HFF-Myc (cell line): ENCODE results near the gene MAP3K5.
"Not testable (repeated sequence)": the region's sequence is repeated elsewhere in the genome, so short reads cannot be mapped to it uniquely, and the experiment has no call there.

Experiments used
- DNase-seq: peaks from one replicate; pipeline ENCODE4 v3.0.0-alpha.2; 2011; ENCODE audit warnings: low read depth; ENCODE audit errors: extremely low read depth
- H3K4me3 ChIP-seq: replicated peaks from 2 replicates; pipeline ENCODE4 v1.5.1; 2011; ENCODE audit warnings: low read depth, mild to moderate bottlenecking, control low read depth, low read length
- CTCF ChIP-seq: IDR thresholded peaks from 2 replicates; pipeline ENCODE4 v1.5.1; 2012; ENCODE audit warnings: mild to moderate bottlenecking, low read depth, low read length, control low read depth; ENCODE audit errors: missing control alignments

Gene MAP3K5

GRCh38 chr6:136591617-136592016 lies 200.7 kb downstream of the MAP3K5 start:
- no peak for TF ChIP-seq CTCF
- H3K4me3 ChIP-seq: no peak overlapping the region

GRCh38 chr6:136590846-136591245 lies 201.4 kb downstream of the MAP3K5 start:
- DNase-seq, H3K4me3 ChIP-seq: not testable (repeated sequence)

More at GRCh38 chr6:136591617-136592016, 200.7 kb downstream of the MAP3K5 start:
- no peak for DNase-seq

- H3K4me3 ChIP-seq: no peak overlapping the region
- TF ChIP-seq CTCF: no peak
- no peak for DNase-seq
Measured at GRCh38 chr6:136587527-136587926, 204.8 kb downstream of the MAP3K5 start.

GRCh38 chr6:136586295-136586694 lies 206.0 kb downstream of the MAP3K5 start:
- TF ChIP-seq CTCF: no peak
- H3K4me3 ChIP-seq: no peak overlapping the region
- DNase-seq: no peak

- not testable (repeated sequence) for DNase-seq, H3K4me3 ChIP-seq
Measured at GRCh38 chr6:136585523-136585922, 206.8 kb downstream of the MAP3K5 start.

GRCh38 chr6:136584290-136584689 lies 208.0 kb downstream of the MAP3K5 start:
- DNase-seq, H3K4me3 ChIP-seq: not testable (repeated sequence)

GRCh38 chr6:136582711-136583471 lies 209.4 kb downstream of the MAP3K5 start:
- no peak for DNase-seq
- no peak overlapping the region for H3K4me3 ChIP-seq
- TF ChIP-seq CTCF: no peak

- H3K4me3 ChIP-seq: no peak overlapping the region
- no peak for TF ChIP-seq CTCF
- no peak for DNase-seq
Measured at GRCh38 chr6:136579800-136580199, 212.5 kb downstream of the MAP3K5 start.
